GM19099 (cell line): ENCODE measurements around the gene KCTD10.

ENCODE experiments used
- POLR2A ChIP-seq: IDR thresholded peaks from 3 replicates; pipeline ENCODE4 v1.6.1; 2011; ENCODE audit warnings: low read depth; ENCODE audit not compliant: insufficient read length; ENCODE audit errors: extremely low read depth

The KCTD10 gene

GRCh38 chr12:109449845-109450532 is 27.1 kb downstream of the KCTD10 start:
- TF ChIP-seq POLR2A = no peak

- no peak for TF ChIP-seq POLR2A
These were observed 28.3 kb downstream of the KCTD10 start for GRCh38 chr12:109448707-109449390.

- TF ChIP-seq POLR2A = no peak
These were observed 28.8 kb downstream of the KCTD10 start for GRCh38 chr12:109448272-109448671.

- no peak for TF ChIP-seq POLR2A
These were observed 29.6 kb downstream of the KCTD10 start for GRCh38 chr12:109447482-109447881.

- no peak for TF ChIP-seq POLR2A
These were observed 30.2 kb downstream of the KCTD10 start for GRCh38 chr12:109446869-109447268.

- TF ChIP-seq POLR2A = no peak
These were observed 31.9 kb downstream of the KCTD10 start for GRCh38 chr12:109445191-109445609.

- no peak for TF ChIP-seq POLR2A
These were observed 32.8 kb downstream of the KCTD10 start for GRCh38 chr12:109444259-109444658.

GRCh38 chr12:109443794-109444193 is 33.3 kb downstream of the KCTD10 start:
- TF ChIP-seq POLR2A = no peak

GRCh38 chr12:109440851-109441490 is 36.1 kb downstream of the KCTD10 start:
- TF ChIP-seq POLR2A = no peak

- TF ChIP-seq POLR2A = no peak
These were observed 37.9 kb downstream of the KCTD10 start for GRCh38 chr12:109439181-109439580.

GRCh38 chr12:109436188-109436560 is 40.9 kb downstream of the KCTD10 start:
- no peak for TF ChIP-seq POLR2A

GRCh38 chr12:109435428-109436187 is 41.5 kb downstream of the KCTD10 start:
- TF ChIP-seq POLR2A = no peak

- TF ChIP-seq POLR2A = no peak
These were observed 42.5 kb downstream of the KCTD10 start for GRCh38 chr12:109434582-109434981.

GRCh38 chr12:109433618-109434017 is 43.5 kb downstream of the KCTD10 start:
- TF ChIP-seq POLR2A = no peak

- no peak for TF ChIP-seq POLR2A
These were observed 44.2 kb downstream of the KCTD10 start for GRCh38 chr12:109432842-109433304.
